ENCODE results near the gene CITED2. TPM values are rescaled to one million over a fixed set of nuclear protein-coding genes. Genes with fewer than 3 reads are reported as not detected.

Gene CITED2
- total and polyA plus RNA-seq, 7 donors: 15.3 to 414 (median 118) TPM

GRCh38 chr6:139369068-139369467, 5.4 kb downstream of the CITED2 start:
- H3K27ac ChIP-seq: peak overlapping the region; percentile 98
- 56 to 69% (median 66%) methylated on average over 2 of the region's 2 CpGs for WGBS, 3 donors
- intact Hi-C loops (cut with DNase I): loop anchor here (2.0 to 10.0 kb wide), 4 partner anchors 152 to 1072 kb away; partner anchors contain the start of genes HECA (in 1 of the 2) and REPS1 (in 1 of the 2)

GRCh38 chr6:139368661-139369060, 5.8 kb downstream of the CITED2 start:
- Histone ChIP-seq H3K4me3 (no peak overlapping the region), H3K36me3 (ENCODE audit: insufficient read depth in 1 of 2, low read depth in 1 of 2) (peaks cover 4 to 17% of the 10 kb centered on the region in 2 donors), H3K27me3 (ENCODE audit: insufficient read depth in 3 of 3, low read length in 2 of 3) (no peaks in the 10 kb centered on the region), H3K4me1 (peaks cover 30% of the 10 kb centered on the region), H3K9me3 (no peaks in the 10 kb centered on the region), H3K27ac (no peak overlapping the region)
- intact Hi-C loops (cut with DNase I): loop anchor here (2.0 to 10.0 kb wide), 4 partner anchors 151 to 1072 kb away; partner anchors contain the start of genes HECA (in 1 of the 2) and REPS1 (in 1 of the 2)
- no peak for TF ChIP-seq CTCF (IDR thresholded peaks at IDR 0.05)
- 94 to 100% (median 97%) methylated on average over 1 of the region's 1 CpG for WGBS, 3 donors
- DNase-seq: no peak
- ATAC-seq: no peak

More at GRCh38 chr6:139369068-139369467, 5.4 kb downstream of the CITED2 start:
- peaks cover 30% of the 10 kb centered on the region for H3K4me1 ChIP-seq
- ATAC-seq (no peak), DNase-seq (no peak)
- no peaks in the 10 kb centered on the region for H3K27me3 ChIP-seq (ENCODE audit: insufficient read depth in 3 of 3, low read length in 2 of 3)
- H3K4me3 ChIP-seq: no peak overlapping the region
- no peaks in the 10 kb centered on the region for H3K9me3 ChIP-seq
- TF ChIP-seq CTCF (IDR thresholded peaks at IDR 0.05): no peak
- peaks cover 4 to 19% of the 10 kb centered on the region in 2 donors for H3K36me3 ChIP-seq (ENCODE audit: insufficient read depth in 1 of 2, low read depth in 1 of 2)

- Histone ChIP-seq H3K36me3 (ENCODE audit: insufficient read depth in 1 of 2, low read depth in 1 of 2) (peaks cover 0 to 9% of the 10 kb centered on the region in 2 donors), H3K4me3 (no peak overlapping the region), H3K27ac (no peak overlapping the region), H3K4me1 (peaks cover 30% of the 10 kb centered on the region), H3K9me3 (no peaks in the 10 kb centered on the region), H3K27me3 (ENCODE audit: insufficient read depth in 3 of 3, low read length in 2 of 3) (no peaks in the 10 kb centered on the region)
- no peak for TF ChIP-seq CTCF (IDR thresholded peaks at IDR 0.05)
- 64 to 73% (median 68%) methylated on average over 8 of the region's 8 CpGs for WGBS, 3 donors
- DNase-seq (no peak), ATAC-seq (no peak)
- intact Hi-C loops (cut with DNase I): loop anchor here (1.0 to 10.0 kb wide), 5 partner anchors 150 to 1073 kb away; partner anchors contain the start of genes HECA (in 1 of the 2) and REPS1 (in 1 of the 2)
Measured at GRCh38 chr6:139367810-139368351, 6.6 kb downstream of the CITED2 start.

GRCh38 chr6:139364982-139365379, 9.5 kb downstream of the CITED2 start:
- no peak for ATAC-seq
- Histone ChIP-seq H3K9me3 (no peaks in the 10 kb centered on the region), H3K27ac (no peak overlapping the region), H3K4me1 (peaks cover 17% of the 10 kb centered on the region), H3K4me3 (no peak overlapping the region), H3K27me3 (ENCODE audit: insufficient read depth in 3 of 3, low read length in 2 of 3) (no peaks in the 10 kb centered on the region), H3K36me3 (ENCODE audit: insufficient read depth in 1 of 2, low read depth in 1 of 2) (no peaks in the 10 kb centered on the region)
- no peak for DNase-seq
- intact Hi-C loops (cut with DNase I): loop anchor here (1.0 to 10.0 kb wide), 6 partner anchors 138 to 548 kb away; partner anchors contain the start of genes HECA (in 1 of the 2) and REPS1 (in 1 of the 2)
- no peak for TF ChIP-seq CTCF (IDR thresholded peaks at IDR 0.05)
- 43 to 66% (median 44%) methylated on average over 3 of the region's 3 CpGs for WGBS, 3 donors
